K562 (cell line): ENCODE data around the gene GNB5. TPM values are rescaled to one million over a fixed set of nuclear protein-coding genes. Genes with fewer than 3 reads are reported as not detected.

Experiments used
- ATAC-seq: fragments of 200-7000 bp; cut with Tn5 transposase; 3 replicates; pipeline ENCODE4 v1.9.1; 2020; ENCODE audit warnings: moderate library complexity
- BruUV-seq: library from RNA; stranded (reverse); fragments of 400-500 nt; replicated peaks from 2 replicates; lab custom pipeline; 2021; lab: Mats Ljungman, UMichigan
- CTCF ChIA-PET: fragments of 300-600 bp; formaldehyde crosslinking; extraction: SDS; loops from one replicate; lab custom pipeline; 2021; ENCODE audit warnings: low intra/inter-chr PET ratio; lab: Yijun Ruan, JAX
- POLR2A ChIA-PET: fragments of 300-600, 350-650 bp; sonication (Branson Sonifier 250); formaldehyde crosslinking; extraction: SDS; loops from one replicate; lab custom pipeline; 2021; ENCODE audit warnings: antibody characterized with exemption, inconsistent platforms; lab: Yijun Ruan, JAX
- DNase-seq, 4 experiments: peaks; one replicate each; pipeline versions ENCODE4 v3.0.0 to v3.0.0-alpha.2; 2011 to 2018; ENCODE audit warnings: low spot score in 3 of 4, mixed read lengths in 3 of 4; ENCODE audit errors: extremely low read depth in 1 of 4
- FAIRE-seq: peaks from 2 replicates; lab custom pipeline; 2011; peaks lifted over from hg19 to GRCh38; lab: Jason Lieb, UNC
- H2AFZ ChIP-seq: 2 replicates; pipeline ENCODE4 v1.6.0; 2011; ENCODE audit warnings: low read depth, low read length, control low read depth, inconsistent platforms
- H3K27ac ChIP-seq: fragments of 200-600 bp; 3 replicates; pipeline ENCODE4 v1.8.0; 2011; ENCODE audit warnings: low read depth, mild to moderate bottlenecking, control low read depth, inconsistent platforms, low read length, moderate library complexity, mixed read lengths; ENCODE audit errors: extremely low read depth
- H3K27me3 ChIP-seq, 2 experiments: fragments of 300-600 bp in 1 of 2; 2 replicates in 1 of 2; 3 replicates in 1 of 2; pipeline versions ENCODE4 v1.6.0 to v1.8.0; 2011; ENCODE audit warnings: inconsistent platforms in 2 of 2, low read length in 2 of 2, mild to moderate bottlenecking in 1 of 2, mixed read lengths in 1 of 2, moderate library complexity in 1 of 2; ENCODE audit not compliant: control insufficient read depth in 2 of 2, insufficient read depth in 2 of 2
- H3K36me3 ChIP-seq: fragments of 300-600 bp; 3 replicates; pipeline ENCODE4 v1.8.0; 2011; ENCODE audit warnings: mild to moderate bottlenecking, low read length, inconsistent platforms; ENCODE audit not compliant: control insufficient read depth, insufficient read depth
- H3K4me1 ChIP-seq, 2 experiments: fragments of 200-600 bp in 1 of 2; replicated peaks in 1 of 2; 2 replicates in 1 of 2; 3 replicates in 1 of 2; pipeline versions ENCODE4 v1.5.1 to v1.8.0; 2011; ENCODE audit warnings: inconsistent platforms in 2 of 2, low read length in 2 of 2, mild to moderate bottlenecking in 1 of 2, mixed read lengths in 1 of 2, moderate library complexity in 1 of 2; ENCODE audit not compliant: control insufficient read depth in 2 of 2, insufficient read depth in 2 of 2
- H3K4me2 ChIP-seq: 2 replicates; pipeline ENCODE4 v1.6.1; 2011; ENCODE audit warnings: low read length, control low read depth, inconsistent platforms, mixed read lengths; ENCODE audit not compliant: insufficient read depth
- H3K4me3 ChIP-seq: fragments of 200-600 bp; sonication (generic), shearing (Covaris generic); 2 replicates; pipeline ENCODE4 v1.5.1; 2016; ENCODE audit warnings: control low read depth, inconsistent platforms
- H3K79me2 ChIP-seq: fragments of 200-600 bp; 3 replicates; pipeline ENCODE4 v1.8.0; 2011; ENCODE audit warnings: low read length, inconsistent platforms; ENCODE audit not compliant: control insufficient read depth, insufficient read depth
- H3K9ac ChIP-seq, 2 experiments: 2 replicates each; pipeline versions ENCODE4 v1.6.0 to v1.6.1; 2011; ENCODE audit warnings: low read depth in 2 of 2, low read length in 2 of 2, control low read depth in 1 of 2, inconsistent platforms in 1 of 2, mild to moderate bottlenecking in 1 of 2, mixed read lengths in 1 of 2; ENCODE audit not compliant: insufficient read depth in 1 of 2
- H3K9me1 ChIP-seq: one replicate; pipeline ENCODE4 v1.6.0; 2011; ENCODE audit warnings: inconsistent platforms, mild to moderate bottlenecking, low read length, moderate library complexity; ENCODE audit not compliant: control insufficient read depth, insufficient read depth
- H3K9me3 ChIP-seq: replicated peaks from 2 replicates; pipeline ENCODE4 v1.5.1; 2011; ENCODE audit warnings: low read depth, low read length, inconsistent platforms; ENCODE audit not compliant: control insufficient read depth, insufficient read depth
- H4K20me1 ChIP-seq: replicated peaks from 2 replicates; pipeline ENCODE4 v1.6.1; 2011; ENCODE audit warnings: low read length, inconsistent platforms, mixed read lengths; ENCODE audit not compliant: control insufficient read depth, insufficient read depth
- ARID4B ChIP-seq: sonication (generic); formaldehyde crosslinking; IDR thresholded peaks from 2 replicates; pipeline ENCODE4 v1.8.0; 2022; ENCODE audit warnings: mild to moderate bottlenecking, missing genetic modification reagents
- ATF1 ChIP-seq, 2 experiments: fragments of 450-650 bp in 1 of 2; IDR thresholded peaks; 2 replicates each; pipeline ENCODE4 v1.6.1; 2016; ENCODE audit warnings: missing compliant biosample characterization in 1 of 2, missing genetic modification characterization in 1 of 2
- CTBP1 ChIP-seq: fragments of 450-650 bp; IDR thresholded peaks from 2 replicates; pipeline ENCODE4 v1.6.1; 2016; ENCODE audit warnings: borderline replicate concordance
- KDM2B ChIP-seq: fragments of 250-450 bp; sonication (Bioruptor Pico); IDR thresholded peaks from 2 replicates; pipeline ENCODE4 v1.8.0; 2021; ENCODE audit warnings: mild to moderate bottlenecking, moderate library complexity
- NRF1 ChIP-seq, 2 experiments: fragments of 450-650 bp; IDR thresholded peaks in 1 of 2; conservative IDR thresholded peaks in 1 of 2; 2 replicates each; pipeline ENCODE4 v1.6.1; 2014; ENCODE audit warnings: mild to moderate bottlenecking in 2 of 2
- POLR2G ChIP-seq: fragments of 200-400 bp; formaldehyde crosslinking; IDR thresholded peaks from 2 replicates; pipeline ENCODE4 v1.6.1; 2017; ENCODE audit warnings: low read depth, mild to moderate bottlenecking, antibody characterized with exemption, low read length, moderate library complexity
- SETDB1 ChIP-seq: IDR thresholded peaks from one replicate; pipeline ENCODE4 v1.6.1; 2012; ENCODE audit warnings: low read length, control low read depth, inconsistent platforms
- TFAP4 ChIP-seq: sonication (generic); formaldehyde crosslinking; IDR thresholded peaks from 2 replicates; pipeline ENCODE4 v1.8.0; 2022; ENCODE audit warnings: missing genetic modification reagents, mild to moderate bottlenecking, moderate library complexity, borderline replicate concordance
- ZBTB7A ChIP-seq: IDR thresholded peaks from 2 replicates; pipeline ENCODE4 v1.6.1; 2011; ENCODE audit warnings: low read depth, mild to moderate bottlenecking, low read length, moderate library complexity, borderline replicate concordance; ENCODE audit not compliant: control insufficient read depth
- ZFX ChIP-seq: sonication (generic); formaldehyde crosslinking; IDR thresholded peaks from 2 replicates; pipeline ENCODE4 v1.8.0; 2022; ENCODE audit warnings: mild to moderate bottlenecking, missing genetic modification reagents, moderate library complexity
- ZNF174 ChIP-seq: fragments of 250-450 bp; sonication (Bioruptor Pico); IDR thresholded peaks from 2 replicates; pipeline ENCODE4 v1.4.0; 2020; ENCODE audit warnings: mild to moderate bottlenecking
- ZSCAN29 ChIP-seq: fragments of 450-650 bp; IDR thresholded peaks from 2 replicates; pipeline ENCODE4 v1.6.1; 2017
- WGBS: fragments of 100-300 bp; shearing (Covaris generic); methylation state at CpG from one replicate; pipeline ENCODE4 v1.1.6; 2016; ENCODE audit warnings: low coverage, mixed read lengths; ENCODE audit not compliant: insufficient coverage; ENCODE audit errors: missing lambda C conversion rate; 5-methylcytosine and 5-hydroxymethylcytosine counted together
- in situ Hi-C: fragments of 300-500 bp; cut with MboI; formaldehyde crosslinking; loops from 4 replicates; pipeline ENCODE4 v1.15.0; 2018; ENCODE audit warnings: inconsistent platforms, mixed read lengths
- intact Hi-C: fragments of 100-400 bp; cut with micrococcal nuclease; formaldehyde crosslinking; loops from 2 replicates; pipeline ENCODE4 v1.14.2; 2022
- polyA plus RNA-seq, 8 experiments: library from polyadenylated mRNA; depleted of rRNA in 4 of 8; stranded (reverse) in 5 of 8; unstranded in 3 of 8; fragments of >200 nt; fragmentation: Nextera tagmentation in 2 of 8; fragmentation: Illumina TruSeq in 1 of 8; extraction: Ambion mirVana in 2 of 8; extraction: Trizol in 1 of 8; gene quantifications; 2 replicates each; pipeline versions ENCODE4 v1.2.1 to v1.2.3, GENCODE V29; 2011 to 2014; ENCODE audit warnings: inconsistent platforms in 1 of 8, missing spikeins in 1 of 8
- total RNA-seq, 7 experiments: library from RNA; depleted of rRNA in 6 of 7; stranded (reverse); fragments of >200 nt in 6 of 7; fragmentation: Illumina TruSeq in 2 of 7; extraction: Trizol in 2 of 7; gene quantifications; 2 replicates each; pipeline versions ENCODE4 v1.2.1 to v1.2.3, GENCODE V29; 2011 to 2021; ENCODE audit warnings: low replicate concordance in 1 of 7
- TF ChIP-seq, protein P1 (sequence below), 2 experiments: IDR thresholded peaks; 2 replicates each; pipeline ENCODE4 v1.6.1; 2011; ENCODE audit warnings: borderline replicate concordance in 1 of 2, control low read depth in 1 of 2, low read depth in 1 of 2, low read length in 1 of 2, mild to moderate bottlenecking in 1 of 2, mixed read lengths in 1 of 2, moderate library complexity in 1 of 2; ENCODE audit not compliant: insufficient read depth in 1 of 2, insufficient read length in 1 of 2, poor library complexity in 1 of 2, severe bottlenecking in 1 of 2; ENCODE audit errors: extremely low read depth in 1 of 2

Gene GNB5
- total and polyA plus RNA-seq, 9 of the 15 experiments (the other 6 are each of a cell fraction or from before 2014, with no cell fraction given): 0.11 to 2.1 (median 0.77) TPM

DNA sequence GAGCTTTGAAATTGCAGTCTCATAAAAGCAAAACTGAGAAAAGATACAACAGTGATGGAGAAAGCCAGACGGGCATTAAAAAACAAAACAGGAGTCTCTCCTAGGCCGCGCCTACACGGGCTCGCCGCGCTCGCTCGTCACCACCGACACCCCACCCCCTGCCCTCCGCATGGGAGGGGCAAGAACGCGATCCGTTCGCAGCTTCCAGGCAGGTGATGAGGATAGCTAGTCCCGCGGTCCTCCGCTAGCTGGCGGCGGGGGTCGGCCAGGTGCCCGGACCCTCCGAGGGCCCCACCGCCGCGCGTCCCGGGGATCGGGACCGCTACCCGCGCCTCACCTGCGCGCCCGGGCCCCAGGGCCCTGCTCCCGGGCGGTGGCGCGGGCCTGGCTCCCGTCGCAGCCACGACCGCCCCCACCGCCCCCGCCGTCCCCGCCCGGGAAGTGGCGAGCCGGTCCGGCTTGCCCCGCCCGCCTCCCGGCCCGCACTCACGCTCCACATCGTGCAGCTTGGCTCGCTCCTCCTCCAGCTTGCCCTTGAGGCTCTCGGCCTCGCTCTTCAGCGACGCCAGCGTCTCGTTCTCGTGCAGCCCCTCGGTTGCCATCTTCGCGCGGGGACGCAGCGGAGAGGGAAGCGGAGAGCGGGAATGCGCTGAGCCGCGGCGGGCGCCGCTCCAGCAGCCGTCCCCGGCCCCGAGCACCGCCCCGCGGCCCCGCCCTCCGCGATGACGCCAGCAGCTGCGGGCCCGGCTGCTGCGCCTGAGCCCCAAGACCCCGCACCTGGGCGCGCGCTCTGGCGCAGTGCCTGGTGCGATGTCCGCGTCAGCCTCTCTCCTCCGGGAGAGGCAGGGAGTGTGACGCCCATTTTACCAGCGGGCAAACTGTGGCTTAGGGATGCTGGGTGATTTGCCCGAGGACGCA is 11.7 kb downstream of the GNB5 start:
- Histone ChIP-seq H3K9ac (peak overlapping the region in 1 of 2 experiments; percentile 89; a peak in 2 of 4 replicates), H3K4me3 (peak overlapping the region; percentile 56), H4K20me1 (0 out of 2 replicates have a peak, but pooled peaks cover 5% of the 10 kb centered on the region), H3K9me3 (no peaks in the 10 kb centered on the region), H3K27ac (no peak overlapping the region), H2AFZ (peak overlapping the region; percentile 95), H3K36me3 (no peaks in the 10 kb centered on the region), H3K27me3 (peaks cover 26 to 58% of the 10 kb centered on the region in 2 experiments; a peak in 4 of 5 replicates), H3K4me1 (peaks cover 2 to 15% of the 10 kb centered on the region in 2 experiments; a peak in 3 of 5 replicates), H3K9me1 (no peaks in the 10 kb centered on the region), H3K79me2 (no peaks in the 10 kb centered on the region), H3K4me2 (peak overlapping the region; percentile 84)
- 1% methylated on average over 56 of the region's 105 CpGs for WGBS
- ChIA-PET CTCF (no interaction called here), POLR2A (interaction anchor here (0.6 to 1.4 kb wide), 5 partner anchors 16 to 288 kb away, joined by 3 read pairs; partner anchors contain the start of gene LEO1)
- in situ Hi-C loops (no loop called here), intact Hi-C loops (no loop called here)
- BruUV-seq: no TSS peak
- FAIRE-seq: peak; percentile 32
- peak; percentile 70 to 88 (median 84) for DNase-seq
- ATAC-seq: peak; percentile 91
- TF ChIP-seq ZBTB7A (peak; percentile 37; the same call in 1 of the 2 replicates), SETDB1 (no peak), ZNF174 (no peak), KDM2B (CRISPR knock-in tag) (0 out of 2 replicates have a peak, but pooled peaks have one; percentile 24), ATF1 (CRISPR knock-in tag; IDR thresholded peaks at IDR 0.05) (no peak), ATF1 (tag; IDR thresholded peaks at IDR 0.05) (peak; percentile 76), ZSCAN29 (peak; percentile 62; the same call in 1 of the 2 replicates), ARID4B (CRISPR knock-in tag) (0 out of 2 replicates have a peak, but pooled peaks have one; percentile 35), POLR2G (peak; percentile 30), ZFX (peak; percentile 30; the same call in 1 of the 2 replicates), CTBP1 (peak; percentile 82), NRF1 (conservative IDR thresholded peaks at IDR 0.05 in 1 of 2, IDR thresholded peaks at IDR 0.05 in 1 of 2) (peak in 1 of 2 experiments; percentile 57; a peak in 2 of 4 replicates), TFAP4 (CRISPR knock-in tag) (peak; percentile 44; the same call in 1 of the 2 replicates)
- TF ChIP-seq, protein P1, sequence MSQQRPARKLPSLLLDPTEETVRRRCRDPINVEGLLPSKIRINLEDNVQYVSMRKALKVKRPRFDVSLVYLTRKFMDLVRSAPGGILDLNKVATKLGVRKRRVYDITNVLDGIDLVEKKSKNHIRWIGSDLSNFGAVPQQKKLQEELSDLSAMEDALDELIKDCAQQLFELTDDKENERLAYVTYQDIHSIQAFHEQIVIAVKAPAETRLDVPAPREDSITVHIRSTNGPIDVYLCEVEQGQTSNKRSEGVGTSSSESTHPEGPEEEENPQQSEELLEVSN (IDR thresholded peaks at IDR 0.05; ENCODE audit: borderline replicate concordance in 1 of 2, extremely low read depth in 1 of 2, insufficient read depth in 1 of 2, insufficient read length in 1 of 2, low read depth in 1 of 2, low read length in 1 of 2, poor library complexity in 1 of 2, severe bottlenecking in 1 of 2): peak; percentile 30 to 82
